Osteoblast (primary cell): ENCODE results near the gene FAM50B. TPM values are rescaled to one million over a fixed set of nuclear protein-coding genes. Genes with fewer than 3 reads are reported as not detected.

Experiments
- DNase-seq: peaks from one replicate; pipeline ENCODE4 v3.0.0; 2011; ENCODE audit warnings: low spot score, mixed read lengths; ENCODE audit not compliant: insufficient read length; ENCODE audit errors: missing footprints
- H2AFZ ChIP-seq: 2 replicates; pipeline ENCODE4 v1.6.0; 2011; ENCODE audit warnings: mild to moderate bottlenecking, low read length
- H3K27ac ChIP-seq: 2 replicates; pipeline ENCODE4 v1.5.1; 2011; ENCODE audit warnings: mild to moderate bottlenecking, low read depth, low read length, moderate library complexity
- H3K27me3 ChIP-seq: 2 replicates; pipeline ENCODE4 v1.6.0; 2012; ENCODE audit warnings: mild to moderate bottlenecking, control low read depth, inconsistent platforms, low read length, moderate library complexity; ENCODE audit not compliant: insufficient read depth
- H3K36me3 ChIP-seq: 2 replicates; pipeline ENCODE4 v1.5.1; 2011; ENCODE audit warnings: mild to moderate bottlenecking, low read length, control low read depth, moderate library complexity; ENCODE audit not compliant: insufficient read depth
- H3K4me1 ChIP-seq: 2 replicates; pipeline ENCODE4 v1.5.1; 2011; ENCODE audit warnings: mild to moderate bottlenecking, low read length, control low read depth, moderate library complexity; ENCODE audit not compliant: insufficient read depth
- H3K4me2 ChIP-seq: 2 replicates; pipeline ENCODE4 v1.6.0; 2011; ENCODE audit warnings: mild to moderate bottlenecking, low read length; ENCODE audit not compliant: insufficient read depth
- H3K4me3 ChIP-seq: fragments of 200-600 bp; sonication (generic); 3 replicates; pipeline ENCODE4 v1.5.1; 2012; ENCODE audit warnings: mild to moderate bottlenecking, low read length, inconsistent platforms; ENCODE audit not compliant: insufficient read depth
- H3K79me2 ChIP-seq: 2 replicates; pipeline ENCODE4 v1.6.0; 2012; ENCODE audit warnings: mild to moderate bottlenecking, low read length, control low read depth, inconsistent platforms; ENCODE audit not compliant: insufficient read depth
- H3K9me3 ChIP-seq: 2 replicates; pipeline ENCODE4 v1.5.1; 2011; ENCODE audit warnings: low read depth, low read length, control low read depth
- H4K20me1 ChIP-seq: 2 replicates; pipeline ENCODE4 v1.6.0; 2012; ENCODE audit warnings: mild to moderate bottlenecking, low read length, control low read depth; ENCODE audit not compliant: insufficient read depth
- total RNA-seq: library from RNA; depleted of rRNA; stranded (reverse); fragments of >200 nt; gene quantifications from 2 replicates; pipeline ENCODE4 v1.2.3, GENCODE V29; 2012
- TF ChIP-seq, protein P1 (sequence below): IDR thresholded peaks from 2 replicates; pipeline ENCODE4 v1.5.1; 2011; ENCODE audit warnings: mild to moderate bottlenecking, low read depth, low read length, moderate library complexity; ENCODE audit errors: extremely low read depth

The FAM50B gene
- total RNA-seq, 1 donor, result 8.0 TPM

DNA sequence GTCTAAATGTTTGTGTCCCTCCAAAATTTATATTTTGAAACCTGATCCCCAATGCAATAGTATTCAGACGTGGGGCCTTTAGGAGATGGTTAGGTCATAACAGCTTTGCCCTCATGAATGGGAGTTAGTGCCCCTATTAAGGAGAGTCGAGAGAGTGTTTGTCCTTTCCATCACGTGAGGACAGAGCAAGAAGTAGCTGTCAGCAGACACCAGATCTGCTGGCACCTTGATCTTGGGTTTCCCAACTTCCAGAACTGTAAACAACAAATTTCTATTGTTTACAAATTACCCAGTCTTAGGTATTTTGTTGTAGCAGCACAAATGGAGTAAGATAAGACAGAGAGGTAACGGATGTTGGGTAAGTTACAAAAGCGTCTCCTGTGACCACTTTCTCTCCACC lies 46.6 kb downstream of the FAM50B start:
- no peak overlapping the region for H3K4me3 ChIP-seq
- TF ChIP-seq, protein P1, sequence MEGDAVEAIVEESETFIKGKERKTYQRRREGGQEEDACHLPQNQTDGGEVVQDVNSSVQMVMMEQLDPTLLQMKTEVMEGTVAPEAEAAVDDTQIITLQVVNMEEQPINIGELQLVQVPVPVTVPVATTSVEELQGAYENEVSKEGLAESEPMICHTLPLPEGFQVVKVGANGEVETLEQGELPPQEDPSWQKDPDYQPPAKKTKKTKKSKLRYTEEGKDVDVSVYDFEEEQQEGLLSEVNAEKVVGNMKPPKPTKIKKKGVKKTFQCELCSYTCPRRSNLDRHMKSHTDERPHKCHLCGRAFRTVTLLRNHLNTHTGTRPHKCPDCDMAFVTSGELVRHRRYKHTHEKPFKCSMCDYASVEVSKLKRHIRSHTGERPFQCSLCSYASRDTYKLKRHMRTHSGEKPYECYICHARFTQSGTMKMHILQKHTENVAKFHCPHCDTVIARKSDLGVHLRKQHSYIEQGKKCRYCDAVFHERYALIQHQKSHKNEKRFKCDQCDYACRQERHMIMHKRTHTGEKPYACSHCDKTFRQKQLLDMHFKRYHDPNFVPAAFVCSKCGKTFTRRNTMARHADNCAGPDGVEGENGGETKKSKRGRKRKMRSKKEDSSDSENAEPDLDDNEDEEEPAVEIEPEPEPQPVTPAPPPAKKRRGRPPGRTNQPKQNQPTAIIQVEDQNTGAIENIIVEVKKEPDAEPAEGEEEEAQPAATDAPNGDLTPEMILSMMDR, result no peak
- H3K27ac ChIP-seq, result no peak overlapping the region
- DNase-seq, result no peak
- H2AFZ ChIP-seq, result no peak overlapping the region
- no peaks in the 10 kb centered on the region for H4K20me1 ChIP-seq
- H3K4me1 ChIP-seq, result no peaks in the 10 kb centered on the region
- H3K36me3 ChIP-seq, result no peaks in the 10 kb centered on the region
- no peaks in the 10 kb centered on the region for H3K79me2 ChIP-seq
- H3K27me3 ChIP-seq, result no peaks in the 10 kb centered on the region
- no peaks in the 10 kb centered on the region for H3K9me3 ChIP-seq
- H3K4me2 ChIP-seq, result no peak overlapping the region

- TF ChIP-seq, protein P1, result no peak
- Histone ChIP-seq H3K4me2 (no peak overlapping the region), H2AFZ (no peak overlapping the region), H3K27ac (no peak overlapping the region), H3K79me2 (no peaks in the 10 kb centered on the region), H4K20me1 (no peaks in the 10 kb centered on the region), H3K36me3 (no peaks in the 10 kb centered on the region), H3K4me3 (no peak overlapping the region), H3K9me3 (no peaks in the 10 kb centered on the region), H3K27me3 (no peaks in the 10 kb centered on the region), H3K4me1 (no peaks in the 10 kb centered on the region)
- no peak for DNase-seq
Measured at GRCh38 chr6:3898265-3898994, 49.3 kb downstream of the FAM50B start.

- H4K20me1 ChIP-seq, result no peaks in the 10 kb centered on the region
Measured at GRCh38 chr6:3899061-3899460, 49.9 kb downstream of the FAM50B start.

DNA sequence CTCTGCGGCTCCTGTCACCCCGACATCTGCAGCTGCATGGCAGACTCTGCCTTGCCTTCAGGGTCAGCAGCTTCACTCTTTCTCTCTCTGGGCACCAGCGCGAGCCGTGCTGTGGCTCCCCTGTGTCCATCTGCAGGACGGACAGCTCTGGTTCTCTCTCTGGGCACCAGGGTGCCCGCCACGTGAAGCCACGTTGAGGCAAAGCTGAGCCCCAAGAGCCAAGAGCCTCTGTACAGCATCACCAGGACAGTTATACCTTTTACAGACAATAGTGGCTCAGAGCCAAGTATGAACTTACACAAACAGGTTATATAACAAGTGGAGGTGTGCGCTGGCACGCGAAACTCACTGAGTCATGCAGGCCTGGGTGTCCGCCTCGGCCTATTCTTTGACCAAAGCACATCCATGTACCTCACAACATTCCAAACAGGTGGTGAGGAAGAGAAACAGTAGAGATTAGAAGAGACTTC lies 50.8 kb downstream of the FAM50B start:
- DNase-seq, result no peak
- no peak overlapping the region for H3K4me2 ChIP-seq
- H3K9me3 ChIP-seq, result no peaks in the 10 kb centered on the region
- H4K20me1 ChIP-seq, result no peaks in the 10 kb centered on the region
- TF ChIP-seq, protein P1, result no peak
- no peak overlapping the region for H3K4me3 ChIP-seq
- no peak overlapping the region for H3K27ac ChIP-seq
- H3K36me3 ChIP-seq, result no peaks in the 10 kb centered on the region
- no peaks in the 10 kb centered on the region for H3K27me3 ChIP-seq
- H3K4me1 ChIP-seq, result no peaks in the 10 kb centered on the region
- no peak overlapping the region for H2AFZ ChIP-seq
- H3K79me2 ChIP-seq, result no peaks in the 10 kb centered on the region

More at GRCh38 chr6:3899061-3899460, 49.9 kb downstream of the FAM50B start:
- H3K79me2 ChIP-seq, result no peaks in the 10 kb centered on the region
- H3K27ac ChIP-seq, result no peak overlapping the region
- no peak overlapping the region for H2AFZ ChIP-seq
- H3K4me3 ChIP-seq, result no peak overlapping the region
- no peaks in the 10 kb centered on the region for H3K36me3 ChIP-seq
- no peak for DNase-seq
- H3K27me3 ChIP-seq, result no peaks in the 10 kb centered on the region
- H3K4me1 ChIP-seq, result no peaks in the 10 kb centered on the region
- TF ChIP-seq, protein P1, result no peak
- no peaks in the 10 kb centered on the region for H3K9me3 ChIP-seq
- H3K4me2 ChIP-seq, result no peak overlapping the region

Other genes starting within 250 kb of the FAM50B start
- gene PXDC1, start 97.7 kb upstream of the FAM50B start, total RNA-seq, result 144 and 161 TPM in 2 replicates
- not detected in 2 replicates for gene FAM217A, start 229.8 kb downstream of the FAM50B start, total RNA-seq